IMR-90 (cell line): ENCODE measurements around the gene CLDN22. TPM values are rescaled to one million over a fixed set of nuclear protein-coding genes. Genes with fewer than 3 reads are reported as not detected.

ENCODE experiments used
- ATAC-seq: fragments of 200-7000 bp; cut with Tn5 transposase; 2 replicates; pipeline ENCODE4 v1.9.1; 2020; ENCODE audit warnings: low read depth, mild to moderate bottlenecking, moderate library complexity
- BruUV-seq: library from RNA; stranded (reverse); fragments of 400-500 nt; replicated peaks from 2 replicates; lab custom pipeline; 2021; lab: Mats Ljungman, UMichigan
- CTCF ChIA-PET: fragments of 300-600 bp; formaldehyde crosslinking; extraction: SDS; loops from one replicate; lab custom pipeline; 2021; ENCODE audit warnings: antibody characterized with exemption; lab: Yijun Ruan, JAX
- POLR2A ChIA-PET: fragments of 300-600 bp; sonication (Branson Sonifier 250); formaldehyde crosslinking; loops from one replicate; lab custom pipeline; 2022; ENCODE audit warnings: antibody characterized with exemption; ENCODE audit not compliant: unreplicated experiment; lab: Charles Lee
- DNase-seq: peaks from one replicate; pipeline ENCODE4 v3.0.0; 2013
- H2AFZ ChIP-seq: replicated peaks from 2 replicates; pipeline ENCODE3; 2013; ENCODE audit warnings: low read length, mild to moderate bottlenecking; ENCODE audit not compliant: poor library complexity
- H2AK5ac ChIP-seq: 2 replicates; pipeline ENCODE4 v1.6.1; 2013; ENCODE audit warnings: low read depth, low read length, inconsistent platforms
- H2AK9ac ChIP-seq: replicated peaks from 2 replicates; pipeline ENCODE3; 2013; ENCODE audit warnings: mild to moderate bottlenecking, low read depth, low read length, moderate library complexity; ENCODE audit not compliant: poor library complexity
- H2BK120ac ChIP-seq: 2 replicates; pipeline ENCODE4 v1.6.1; 2013; ENCODE audit warnings: low read depth, low read length, inconsistent platforms
- H2BK15ac ChIP-seq: 3 replicates; pipeline ENCODE4 v1.6.1; 2013; ENCODE audit warnings: low read depth, low read length, inconsistent platforms
- H2BK20ac ChIP-seq: 2 replicates; pipeline ENCODE4 v1.6.1; 2013; ENCODE audit warnings: low read depth, mild to moderate bottlenecking, inconsistent platforms, low read length, moderate library complexity
- H2BK5ac ChIP-seq: 2 replicates; pipeline ENCODE4 v1.6.1; 2013; ENCODE audit warnings: mild to moderate bottlenecking, low read depth, low read length, inconsistent platforms; ENCODE audit not compliant: poor library complexity, severe bottlenecking
- H3K14ac ChIP-seq: replicated peaks from 2 replicates; pipeline ENCODE4 v1.6.1; 2013; ENCODE audit warnings: low read depth, low read length, inconsistent platforms
- H3K18ac ChIP-seq: 2 replicates; pipeline ENCODE4 v1.6.1; 2013; ENCODE audit warnings: low read depth, low read length, control low read depth
- H3K23ac ChIP-seq: 2 replicates; pipeline ENCODE4 v1.6.1; 2013; ENCODE audit warnings: low read depth, low read length, inconsistent platforms
- H3K27ac ChIP-seq: 2 replicates; pipeline ENCODE4 v1.5.1; 2013; ENCODE audit warnings: mild to moderate bottlenecking, control low read depth, low read length; ENCODE audit not compliant: insufficient read depth
- H3K27me3 ChIP-seq: 2 replicates; pipeline ENCODE4 v1.6.1; 2013; ENCODE audit warnings: low read length; ENCODE audit not compliant: control insufficient read depth, insufficient read depth
- H3K36me3 ChIP-seq: 2 replicates; pipeline ENCODE4 v1.6.1; 2013; ENCODE audit warnings: low read length, mixed read lengths; ENCODE audit not compliant: control insufficient read depth, insufficient read depth
- H3K4ac ChIP-seq: 2 replicates; pipeline ENCODE4 v1.6.1; 2013; ENCODE audit warnings: low read depth, low read length, inconsistent platforms
- H3K4me1 ChIP-seq: 2 replicates; pipeline ENCODE4 v1.6.1; 2013; ENCODE audit warnings: low read length, mixed read lengths; ENCODE audit not compliant: control insufficient read depth, insufficient read depth
- H3K4me2 ChIP-seq: 2 replicates; pipeline ENCODE4 v1.6.1; 2013; ENCODE audit warnings: low read depth, mild to moderate bottlenecking, control low read depth, low read length, moderate library complexity
- H3K4me3 ChIP-seq: 2 replicates; pipeline ENCODE4 v1.5.1; 2013; ENCODE audit warnings: low read depth, mild to moderate bottlenecking, control low read depth, low read length, moderate library complexity; ENCODE audit not compliant: insufficient read depth
- H3K56ac ChIP-seq: 2 replicates; pipeline ENCODE4 v1.6.1; 2013; ENCODE audit warnings: low read length, inconsistent platforms; ENCODE audit not compliant: insufficient read depth; ENCODE audit errors: extremely low read depth
- H3K79me1 ChIP-seq, 2 experiments: 2 replicates each; pipeline ENCODE4 v1.6.1; 2013; ENCODE audit warnings: low read length in 2 of 2, inconsistent platforms in 1 of 2, low read depth in 1 of 2
- H3K9ac ChIP-seq: 2 replicates; pipeline ENCODE4 v1.6.1; 2013; ENCODE audit warnings: low read depth, low read length, control low read depth
- H3K9me1 ChIP-seq: 2 replicates; pipeline ENCODE4 v1.6.1; 2013; ENCODE audit warnings: low read length, inconsistent platforms; ENCODE audit not compliant: insufficient read depth
- H3K9me3 ChIP-seq: 2 replicates; pipeline ENCODE4 v1.6.1; 2013; ENCODE audit warnings: low read length; ENCODE audit not compliant: control insufficient read depth, insufficient read depth
- H4K20me1 ChIP-seq: 2 replicates; pipeline ENCODE4 v1.6.1; 2013; ENCODE audit warnings: low read length, inconsistent platforms; ENCODE audit not compliant: insufficient read depth
- H4K5ac ChIP-seq: 2 replicates; pipeline ENCODE4 v1.6.1; 2013; ENCODE audit warnings: mild to moderate bottlenecking, low read depth, low read length, control low read depth
- H4K8ac ChIP-seq, 2 experiments: 2 replicates each; pipeline ENCODE4 v1.6.1; 2013; ENCODE audit warnings: low read depth in 2 of 2, low read length in 2 of 2, control low read depth in 1 of 2, inconsistent platforms in 1 of 2
- H4K91ac ChIP-seq: 2 replicates; pipeline ENCODE4 v1.6.1; 2013; ENCODE audit warnings: low read depth, low read length, inconsistent platforms; ENCODE audit not compliant: insufficient read depth
- BHLHE40 ChIP-seq: fragments of 150-350 bp; IDR thresholded peaks from 2 replicates; pipeline ENCODE4 v1.6.1; 2016; ENCODE audit warnings: mild to moderate bottlenecking, low read depth, low read length
- CEBPB ChIP-seq: IDR thresholded peaks from 2 replicates; pipeline ENCODE4 v1.6.1; 2012; ENCODE audit warnings: low read depth, low read length, improper control_type of control experiment
- CHD1 ChIP-seq: IDR thresholded peaks from 2 replicates; pipeline ENCODE4 v1.6.1; 2012; ENCODE audit warnings: low read depth, low read length, improper control_type of control experiment
- CTCF ChIP-seq: conservative IDR thresholded peaks from 2 replicates; pipeline ENCODE4 v1.5.1; 2012; ENCODE audit warnings: mild to moderate bottlenecking, low read depth, low read length, improper control_type of control experiment
- ELK1 ChIP-seq: fragments of 150-350 bp; IDR thresholded peaks from 2 replicates; pipeline ENCODE4 v1.6.1; 2016; ENCODE audit warnings: low read depth, mild to moderate bottlenecking, low read length, moderate library complexity, borderline replicate concordance
- FOS ChIP-seq: fragments of 150-350 bp; IDR thresholded peaks from 2 replicates; pipeline ENCODE4 v1.6.1; 2016; ENCODE audit warnings: low read depth, low read length
- MAFK ChIP-seq: IDR thresholded peaks from 2 replicates; pipeline ENCODE4 v1.6.1; 2012; ENCODE audit warnings: low read depth, low read length, improper control_type of control experiment
- MAZ ChIP-seq: IDR thresholded peaks from 2 replicates; pipeline ENCODE4 v1.6.1; 2012; ENCODE audit warnings: low read depth, mild to moderate bottlenecking, low read length, improper control_type of control experiment, moderate library complexity, borderline replicate concordance
- MXI1 ChIP-seq: IDR thresholded peaks from 2 replicates; pipeline ENCODE4 v1.6.1; 2012; ENCODE audit warnings: low read depth, mild to moderate bottlenecking, low read length, moderate library complexity, borderline replicate concordance
- NFE2L2 ChIP-seq: fragments of 150-350 bp; IDR thresholded peaks from 2 replicates; pipeline ENCODE4 v1.6.1; 2016; ENCODE audit warnings: low read depth, mild to moderate bottlenecking, low read length
- POLR2A ChIP-seq: IDR thresholded peaks from 2 replicates; pipeline ENCODE4 v1.6.1; 2012; ENCODE audit warnings: mild to moderate bottlenecking, low read depth, low read length
- RAD21 ChIP-seq: IDR thresholded peaks from 2 replicates; pipeline ENCODE4 v1.6.1; 2012; ENCODE audit warnings: low read length, improper control_type of control experiment
- RCOR1 ChIP-seq: IDR thresholded peaks from 2 replicates; pipeline ENCODE4 v1.6.1; 2012; ENCODE audit warnings: mild to moderate bottlenecking, low read length, improper control_type of control experiment; ENCODE audit not compliant: insufficient replicate concordance
- RFX5 ChIP-seq: IDR thresholded peaks from 2 replicates; pipeline ENCODE4 v1.8.0; 2012; ENCODE audit warnings: low read depth, mild to moderate bottlenecking, low read length, moderate library complexity
- SMC3 ChIP-seq: fragments of 150-350 bp; IDR thresholded peaks from 2 replicates; pipeline ENCODE4 v1.6.1; 2016; ENCODE audit warnings: low read depth, mild to moderate bottlenecking, antibody characterized with exemption, low read length, moderate library complexity
- WGBS, 2 experiments: methylation state at CpG; one replicate each; pipeline versions ENCODE4 v1.1.5 to v1.1.7; 2013; ENCODE audit warnings: missing lambda C conversion rate in 2 of 2; ENCODE audit not compliant: insufficient read length in 1 of 2; ENCODE audit errors: extremely low coverage in 2 of 2; 5-methylcytosine and 5-hydroxymethylcytosine counted together
- dilution Hi-C: fragments of 300-500 bp; cut with HindIII; formaldehyde crosslinking; loops from one replicate; pipeline ENCODE4 v1.14.3; 2018; ENCODE audit warnings: low sequenced_read_pairs; ENCODE audit not compliant: unreplicated experiment
- in situ Hi-C: fragments of 300-500 bp; cut with MboI; formaldehyde crosslinking; loops from 3 replicates; pipeline ENCODE4 v1.14.3; 2019; ENCODE audit warnings: low sequenced_read_pairs, inconsistent platforms, mixed read lengths
- intact Hi-C: fragments of 100-400 bp; cut with micrococcal nuclease; formaldehyde crosslinking; loops from 2 replicates; pipeline ENCODE4 v1.10.0; 2022
- polyA plus RNA-seq, 3 experiments: library from polyadenylated mRNA; depleted of rRNA; stranded (reverse); fragments of >200 nt; gene quantifications; 2 replicates each; pipeline ENCODE4 v1.2.3, GENCODE V29; 2012; ENCODE audit warnings: low replicate concordance in 1 of 3
- total RNA-seq: library from RNA; depleted of rRNA; stranded (reverse); fragments of >200 nt; gene quantifications from 2 replicates; pipeline ENCODE4 v1.2.3, GENCODE V29; 2012

CLDN22 gene
- total and polyA plus RNA-seq, 2 of the 4 experiments (the other 2 are of a cell fraction) = not detected

DNA sequence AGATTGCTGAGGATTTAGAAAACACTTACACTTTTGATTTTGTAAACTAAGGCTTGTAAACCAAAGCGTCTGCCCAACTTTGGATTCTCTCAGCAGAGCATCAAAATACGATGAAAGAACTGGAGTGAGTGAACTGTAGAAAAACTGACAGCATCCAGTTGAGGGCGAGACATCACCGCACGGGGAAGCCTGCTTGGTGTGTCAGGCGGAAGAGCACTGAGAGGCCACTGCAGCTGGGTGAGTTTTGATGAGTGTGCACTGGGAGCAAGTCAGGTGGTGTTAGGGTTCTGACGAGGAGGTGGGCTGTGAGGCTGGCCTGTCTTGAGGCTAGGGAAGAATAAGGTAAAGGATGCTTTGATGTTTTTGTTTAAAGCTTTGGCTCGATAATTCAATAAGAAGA, 49.0 kb upstream of the CLDN22 start:
- Histone ChIP-seq H3K79me1 (no peaks in the 10 kb centered on the region), H2AFZ (no peak overlapping the region), H2BK20ac (no peak overlapping the region), H4K91ac (no peak overlapping the region), H3K56ac (no peak overlapping the region), H3K9ac (no peak overlapping the region), H2AK9ac (no peak overlapping the region), H2BK120ac (no peak overlapping the region), H3K27me3 (no peaks in the 10 kb centered on the region; the same call in 1 of the 2 replicates), H4K5ac (no peak overlapping the region), H3K27ac (no peak overlapping the region), H4K20me1 (no peaks in the 10 kb centered on the region), H3K4me2 (no peak overlapping the region), H3K14ac (no peak overlapping the region), H3K4ac (no peak overlapping the region), H3K9me1 (no peaks in the 10 kb centered on the region), H4K8ac (no peak overlapping the region), H3K18ac (no peak overlapping the region), H3K23ac (no peak overlapping the region), H2BK15ac (no peak overlapping the region), H2AK5ac (no peak overlapping the region), H3K36me3 (no peaks in the 10 kb centered on the region), H3K4me1 (no peaks in the 10 kb centered on the region), H3K4me3 (no peak overlapping the region), H3K9me3 (peaks cover 7% of the 10 kb centered on the region), H2BK5ac (no peak overlapping the region)
- CTCF ChIA-PET = no interaction called here
- TF ChIP-seq CHD1 = no peak
- TF ChIP-seq CTCF = no peak
- no peak for TF ChIP-seq RFX5
- no peak for TF ChIP-seq SMC3
- TF ChIP-seq RCOR1 = no peak
- no peak for TF ChIP-seq ELK1
- no peak for TF ChIP-seq BHLHE40
- TF ChIP-seq FOS = no peak
- no peak for TF ChIP-seq MAZ
- TF ChIP-seq MXI1 = no peak
- no peak for TF ChIP-seq CEBPB
- no peak for TF ChIP-seq POLR2A
- TF ChIP-seq RAD21 = no peak
- no peak for TF ChIP-seq MAFK
- TF ChIP-seq NFE2L2 = no peak
- intact Hi-C loops = no loop called here
- DNase-seq (no peak), ATAC-seq (no peak)
- in situ Hi-C loops = no loop called here
- dilution Hi-C loops = no loop called here
- POLR2A ChIA-PET = no interaction called here
- BruUV-seq = no TSS peak
- WGBS, 2 experiments = 0% methylated on average over 1 of the region's 8 CpGs; no CpG with 5 or more reads in 1 of the 2 experiments
